Measurements from ENCODE around the gene TMEM164. TPM values are rescaled to one million over a fixed set of nuclear protein-coding genes. Genes with fewer than 3 reads are reported as not detected.

Gene TMEM164
- total and polyA plus RNA-seq, 10 of the 15 experiments (the other 5 are each of a cell fraction or from before 2014, with no cell fraction given), result 0.61 to 18.3 (median 7.0) TPM

GRCh38 chrX:110219920-110220319 is 217.0 kb downstream of the TMEM164 start:
- Histone ChIP-seq H3K4me2 (ENCODE audit: control insufficient read depth, insufficient read depth) (no peak overlapping the region), H3K36me3 (ENCODE audit: control insufficient read depth in 2 of 2, insufficient read depth in 2 of 2, low read length in 1 of 2) (no peaks in the 10 kb centered on the region), H3K9me3 (replicated peaks; ENCODE audit: control insufficient read depth, insufficient read depth, low read length) (no peaks in the 10 kb centered on the region), H4K20me1 (ENCODE audit: control insufficient read depth, insufficient read depth) (no peaks in the 10 kb centered on the region), H3K27ac (ENCODE audit: control insufficient read depth, insufficient read depth) (no peak overlapping the region), H3K4me3 (no peak overlapping the region), H3K79me2 (ENCODE audit: control insufficient read depth, insufficient read depth, low read length) (no peaks in the 10 kb centered on the region), H3K27me3 (replicated peaks in 1 of 2; ENCODE audit: control insufficient read depth in 2 of 2, insufficient read depth in 2 of 2, low read length in 1 of 2) (no peaks in the 10 kb centered on the region), H2AFZ (ENCODE audit: control insufficient read depth, low read depth, low read length) (no peak overlapping the region), H3K9ac (ENCODE audit: control insufficient read depth, insufficient read depth, low read length) (no peak overlapping the region), H3K4me1 (ENCODE audit: control insufficient read depth, insufficient read depth, low read length) (no peaks in the 10 kb centered on the region)
- in situ Hi-C loops (cut with MboI) (no loop called here), intact Hi-C loops (cut with micrococcal nuclease; ENCODE audit: unreplicated experiment) (no loop called here)
- ATAC-seq, result no peak
- 5% methylated on average over 1 of the region's 1 CpG for WGBS (ENCODE audit: insufficient coverage, insufficient replicate concordance, low lambda C conversion rate, missing lambda C conversion rate)
- no peak for FAIRE-seq
- no TSS peak for BruUV-seq (replicated peaks)
- CTCF ChIA-PET, result interaction anchor here (1.5 to 1.6 kb wide), 2 partner anchors 52 to 96 kb away, joined by 3 to 4 read pairs; no protein-coding TSS in a partner anchor
- SMC1A ChIA-PET (ENCODE audit: uncharacterized antibody, unreplicated experiment), result interaction anchor here (0.9 to 1.8 kb wide), 6 partner anchors 10 to 91 kb away, joined by 3 read pairs; no protein-coding TSS in a partner anchor
- RAD21 ChIA-PET (ENCODE audit: unreplicated experiment), result no interaction called here
- DNase-seq (ENCODE audit: low read depth, low spot score), result no peak
- POLR2A ChIA-PET, result no interaction called here
- TF ChIP-seq PML (IDR thresholded peaks at IDR 0.05; ENCODE audit: low read length) (no peak), POLR2AphosphoS5 (IDR thresholded peaks at IDR 0.05; ENCODE audit: low read length) (no peak), SREBF2 (IDR thresholded peaks at IDR 0.05; ENCODE audit: low read length) (no peak), RAD51 (IDR thresholded peaks at IDR 0.05) (no peak), ETV6 (conservative IDR thresholded peaks at IDR 0.05 in 1 of 2, IDR thresholded peaks at IDR 0.05 in 1 of 2; ENCODE audit: borderline replicate concordance in 1 of 2, low read depth in 1 of 2) (no peak), ATF7 (IDR thresholded peaks at IDR 0.05; ENCODE audit: low read depth) (no peak), ZNF687 (IDR thresholded peaks at IDR 0.05) (no peak), PAX8 (IDR thresholded peaks at IDR 0.05) (no peak), MAX (IDR thresholded peaks at IDR 0.05; ENCODE audit: low read depth, low read length) (no peak), POLR2AphosphoS2 (IDR thresholded peaks at IDR 0.05; ENCODE audit: low read depth, low read length) (no peak), ZZZ3 (IDR thresholded peaks at IDR 0.05; ENCODE audit: control insufficient read depth, insufficient read length, low read depth) (no peak), BCL3 (IDR thresholded peaks at IDR 0.05; ENCODE audit: borderline replicate concordance, insufficient read depth, low read depth, low read length, poor library complexity, severe bottlenecking) (no peak), CEBPZ (IDR thresholded peaks at IDR 0.05; ENCODE audit: low read depth, low read length) (no peak), CHD1 (IDR thresholded peaks at IDR 0.05; ENCODE audit: low read depth, low read length) (no peak), TCF12 (IDR thresholded peaks at IDR 0.05; ENCODE audit: low read depth, low read length) (no peak)

All from GM12878 (cell line).